GM19438 (cell line): Measurements from ENCODE around the gene IGLL1.
"Not testable (repeated sequence)": the region's sequence is repeated elsewhere in the genome, so short reads cannot be mapped to it uniquely, and the experiment has no call there.

ENCODE experiments used
- ATAC-seq: cut with Tn5 transposase; IDR thresholded peaks from one replicate; pipeline ENCODE4 v1.9.1; 2021; ENCODE audit warnings: low read depth; ENCODE audit not compliant: unreplicated experiment

The IGLL1 gene

GRCh38 chr22:23579870-23580575 lies at the start of gene IGLL1:
Gene IGLL1 (minus strand): TSS chr22:23580290. CDS start chr22:23580190, 100 bp downstream.
- no peak for ATAC-seq

DNA sequence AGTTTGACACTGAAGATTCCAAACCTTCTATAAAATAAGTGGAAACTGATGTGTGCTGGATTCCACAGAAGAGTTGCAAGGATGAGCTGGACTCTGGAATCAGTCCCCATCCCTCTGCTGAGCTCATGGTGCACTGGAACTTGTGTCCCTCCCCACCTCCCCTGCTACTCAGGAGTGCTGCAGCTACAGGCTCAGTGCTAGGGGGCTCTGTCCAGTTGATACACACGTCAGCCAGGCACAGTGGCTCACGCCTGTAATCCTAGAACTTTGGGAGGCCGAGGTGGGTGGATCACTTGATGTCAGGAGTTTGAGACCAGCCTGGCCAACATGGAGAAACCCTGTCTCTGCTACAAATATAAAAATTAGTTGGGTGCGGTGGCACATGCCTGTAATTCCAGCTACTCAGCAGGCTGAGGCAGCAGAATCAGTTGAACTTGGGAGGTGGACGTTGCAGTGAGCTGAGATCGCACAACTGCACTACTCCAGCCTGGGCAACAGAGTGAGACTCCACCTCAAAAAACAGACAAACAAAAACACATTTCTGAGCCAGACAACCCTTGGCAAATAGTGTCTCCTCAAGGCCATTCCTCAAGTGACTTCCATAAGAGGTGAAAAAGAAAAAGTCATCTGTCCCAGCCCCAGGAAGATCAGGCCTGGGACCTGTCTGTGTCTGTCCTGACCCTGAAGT lies 48.1 kb upstream of the IGLL1 start:
- ATAC-seq = not testable (repeated sequence)

- ATAC-seq = not testable (repeated sequence)
Measured at GRCh38 chr22:23627401-23628055, 47.4 kb upstream of the IGLL1 start.

- ATAC-seq = no peak
Measured at GRCh38 chr22:23626286-23626975, 46.3 kb upstream of the IGLL1 start.

GRCh38 chr22:23622634-23623033 lies 42.5 kb upstream of the IGLL1 start:
- ATAC-seq = no peak

DNA sequence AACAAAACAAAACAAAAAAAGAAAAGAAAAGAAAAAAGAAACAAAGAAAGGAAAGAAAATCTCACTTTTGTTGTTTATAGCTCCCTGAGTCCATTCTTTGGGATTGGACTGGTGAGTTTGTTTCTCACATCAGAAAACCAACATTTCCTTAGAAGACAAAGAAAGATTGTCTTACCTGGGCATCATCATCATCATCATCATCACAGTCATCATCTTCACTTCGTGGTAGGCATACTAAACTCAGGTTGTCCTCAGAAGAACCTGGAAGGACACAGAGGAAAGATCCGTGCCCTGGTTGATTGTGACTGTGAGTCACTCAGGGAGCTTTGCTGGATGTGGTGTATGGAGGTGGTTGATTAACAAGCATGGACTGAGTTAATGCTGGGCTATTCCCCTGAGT lies 41.8 kb upstream of the IGLL1 start:
- not testable (repeated sequence) for ATAC-seq

DNA sequence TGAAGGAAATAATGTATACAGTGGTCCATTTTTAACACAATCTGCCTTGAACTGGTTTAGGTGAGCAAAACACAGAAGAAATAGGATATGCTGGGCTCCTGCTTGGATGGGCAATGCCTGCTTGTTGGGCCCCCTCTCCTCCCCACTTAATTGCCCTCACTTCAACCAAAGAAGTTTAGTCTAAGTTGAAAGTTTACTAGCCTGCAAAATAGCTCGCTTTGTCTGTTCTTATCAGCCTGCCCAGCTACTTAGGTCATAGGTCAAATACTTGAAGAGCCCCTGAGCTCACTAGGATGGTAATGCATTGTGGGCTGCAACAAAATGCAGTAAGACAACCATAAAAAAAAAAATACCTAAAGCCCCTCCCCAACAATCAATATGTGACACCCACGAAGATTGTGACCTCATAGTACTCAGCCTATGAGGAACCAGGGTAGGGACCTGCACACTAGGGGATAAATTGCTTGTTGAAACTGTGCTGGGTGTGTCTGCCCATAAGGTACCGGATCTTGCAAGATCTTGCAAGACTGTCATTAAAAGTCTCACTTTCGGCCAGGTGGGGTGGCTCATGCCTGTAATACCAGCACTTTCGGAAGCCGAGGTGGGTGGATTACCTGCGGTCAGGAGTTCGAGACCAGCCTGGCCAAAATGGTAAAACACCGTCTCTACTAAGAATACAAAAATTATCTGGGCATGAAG lies 41.1 kb upstream of the IGLL1 start:
- ATAC-seq = no peak

DNA sequence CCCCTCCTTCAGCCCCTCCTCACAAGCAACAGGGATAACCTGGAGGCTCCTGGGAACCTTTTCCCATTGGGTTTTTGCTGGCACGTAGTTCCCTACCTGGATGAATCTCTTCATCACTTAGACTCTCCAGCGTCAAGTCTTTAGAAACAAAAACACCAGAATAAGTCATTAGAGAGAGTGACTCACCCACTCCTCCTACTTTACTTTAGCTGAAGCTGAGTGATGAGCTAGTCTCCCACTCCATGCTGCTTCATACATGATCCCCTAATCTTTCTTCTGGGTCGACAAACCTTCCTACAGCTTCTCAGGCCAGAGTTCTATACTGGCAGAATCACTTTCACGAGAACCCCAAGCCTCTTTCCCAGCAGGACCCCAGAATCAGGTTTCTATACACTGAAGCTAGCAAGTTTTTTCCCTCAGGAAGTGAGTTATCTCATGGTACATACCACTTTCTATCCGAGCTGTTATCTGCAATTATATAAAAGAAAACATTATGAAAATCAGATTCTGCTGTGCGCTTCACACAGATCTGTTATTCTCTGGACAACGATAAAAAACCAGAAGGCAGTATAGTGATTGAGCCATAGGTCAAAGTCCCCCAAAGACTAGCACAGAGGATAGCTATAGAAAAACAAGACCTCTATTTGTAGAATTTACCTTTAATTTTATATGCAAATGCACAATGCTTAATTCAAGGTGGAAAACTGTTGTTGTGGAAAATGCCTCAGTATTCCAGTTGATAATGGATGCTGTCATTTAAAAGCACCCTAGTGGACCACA lies 33.3 kb upstream of the IGLL1 start:
- no peak for ATAC-seq

- no peak for ATAC-seq
Measured at GRCh38 chr22:23609983-23610781, 30.1 kb upstream of the IGLL1 start.

DNA sequence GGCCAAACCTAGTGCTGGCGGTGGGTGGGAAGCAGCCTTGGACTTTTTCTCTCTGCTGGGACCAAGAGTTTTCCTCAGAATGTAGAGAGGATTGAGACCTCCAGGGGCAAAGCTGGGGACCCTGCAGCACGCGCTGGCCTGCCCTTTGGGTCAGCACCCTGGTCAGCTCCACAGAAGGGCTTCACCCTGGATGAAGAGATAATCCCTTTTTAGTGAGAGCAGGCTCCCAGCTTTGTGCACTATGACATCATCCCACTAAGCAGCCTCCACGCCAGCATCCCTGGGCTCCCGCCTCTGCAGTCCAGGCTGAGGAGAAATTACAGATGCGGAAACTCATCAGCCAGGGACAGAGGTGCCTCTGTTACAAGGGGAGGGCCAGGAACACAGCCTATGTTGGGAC lies 28.5 kb upstream of the IGLL1 start:
- no peak for ATAC-seq

DNA sequence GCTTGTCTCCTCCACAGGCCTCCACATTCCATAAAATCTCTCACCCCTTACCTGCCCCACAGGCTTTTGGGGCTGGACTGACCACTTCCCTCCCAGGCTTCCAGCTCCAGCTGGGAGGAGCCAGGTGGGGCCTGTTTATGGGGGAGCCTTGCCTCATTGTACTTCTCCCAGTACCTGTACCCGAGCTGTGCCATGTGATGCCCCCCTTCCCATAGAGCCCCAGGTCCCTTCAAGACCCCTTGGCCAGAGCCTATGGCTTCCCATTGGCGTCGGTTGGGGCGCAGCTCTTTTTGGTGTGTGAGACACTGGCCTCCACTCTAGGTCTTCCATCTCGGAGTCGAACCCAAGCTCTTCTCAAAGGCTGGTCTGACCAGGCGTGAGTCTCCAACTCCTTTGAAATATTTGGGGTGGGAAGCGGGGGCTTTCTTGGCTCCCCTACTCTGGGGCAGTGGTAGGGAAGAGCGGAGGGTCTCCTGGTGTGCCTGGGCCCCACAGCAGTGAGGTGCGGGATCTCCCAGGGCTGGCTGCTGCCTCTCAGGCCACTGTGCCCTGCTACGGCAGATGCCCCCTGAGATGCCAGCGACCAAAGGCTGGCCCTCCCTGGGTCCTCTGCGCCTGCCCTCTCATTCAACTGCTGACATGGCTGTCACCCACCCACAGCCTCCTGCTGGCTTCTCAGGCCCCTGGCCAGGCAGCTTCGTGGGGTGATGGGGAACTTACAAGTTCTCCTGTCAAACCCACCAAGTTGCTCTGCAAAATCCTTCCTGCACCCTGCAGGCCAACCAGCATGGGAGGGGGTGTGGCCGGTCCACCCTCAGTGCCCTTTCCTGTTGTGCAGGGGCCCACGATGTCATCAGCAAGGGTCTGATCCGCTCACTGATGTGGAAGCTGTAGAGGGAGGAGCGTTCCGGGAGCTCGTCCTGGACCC lies 26.4 kb upstream of the IGLL1 start:
- no peak for ATAC-seq

DNA sequence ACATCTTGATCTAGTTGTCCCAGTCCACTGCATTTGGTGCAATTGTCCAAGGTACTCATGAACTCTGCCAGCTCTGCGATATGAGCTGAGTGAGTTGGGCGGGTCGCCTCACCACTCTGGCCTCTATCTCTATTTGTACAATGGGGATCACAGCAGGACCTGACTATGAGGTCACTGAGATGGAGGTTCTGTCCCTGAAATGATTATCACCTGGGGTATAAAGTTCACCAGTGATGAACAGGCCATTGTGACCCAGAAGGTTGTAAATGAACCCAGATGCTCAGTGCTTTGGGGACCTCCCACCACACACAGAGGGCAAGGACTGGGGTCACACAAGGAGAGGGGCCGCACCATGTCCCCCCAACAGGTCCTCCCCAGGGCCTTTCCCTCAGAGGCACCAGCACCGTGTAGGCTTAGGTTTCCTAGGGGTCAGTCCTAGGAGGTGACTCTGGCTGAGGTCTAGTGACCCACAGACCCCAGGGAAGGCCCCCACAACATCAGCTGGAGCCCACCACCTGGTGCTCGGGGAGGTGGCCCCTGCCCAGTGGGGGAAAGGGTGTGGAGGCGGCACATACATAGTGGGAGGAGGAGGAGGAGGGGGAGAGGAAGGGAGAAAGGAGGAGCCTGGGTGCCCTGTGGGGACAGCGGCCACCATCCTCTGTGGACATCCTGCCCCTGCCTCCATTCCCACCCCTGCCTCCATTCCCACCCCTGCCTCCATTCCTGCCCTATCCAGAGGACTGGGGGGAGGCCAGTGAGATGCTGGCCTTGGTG lies 25.0 kb upstream of the IGLL1 start:
- no peak for ATAC-seq

DNA sequence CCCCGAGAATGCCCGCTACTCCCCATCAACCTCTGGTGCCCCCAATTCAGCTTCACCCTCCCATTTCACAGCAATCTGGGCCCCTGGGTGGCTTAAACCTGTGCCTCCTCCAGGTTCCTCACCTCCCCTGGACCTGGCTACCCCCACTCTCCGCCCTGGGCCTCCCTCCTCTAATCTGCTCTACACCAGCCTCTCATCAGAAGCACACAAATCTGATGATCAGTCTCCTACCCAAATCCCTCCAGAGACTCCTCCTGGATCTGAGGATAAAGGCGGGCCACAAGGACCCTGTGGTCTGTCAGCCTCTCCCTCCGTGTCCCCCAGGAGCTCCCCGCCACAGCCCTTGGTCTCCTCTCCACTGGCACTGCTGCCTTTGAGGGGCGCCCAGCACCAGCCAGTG lies 23.2 kb upstream of the IGLL1 start:
- ATAC-seq = no peak

DNA sequence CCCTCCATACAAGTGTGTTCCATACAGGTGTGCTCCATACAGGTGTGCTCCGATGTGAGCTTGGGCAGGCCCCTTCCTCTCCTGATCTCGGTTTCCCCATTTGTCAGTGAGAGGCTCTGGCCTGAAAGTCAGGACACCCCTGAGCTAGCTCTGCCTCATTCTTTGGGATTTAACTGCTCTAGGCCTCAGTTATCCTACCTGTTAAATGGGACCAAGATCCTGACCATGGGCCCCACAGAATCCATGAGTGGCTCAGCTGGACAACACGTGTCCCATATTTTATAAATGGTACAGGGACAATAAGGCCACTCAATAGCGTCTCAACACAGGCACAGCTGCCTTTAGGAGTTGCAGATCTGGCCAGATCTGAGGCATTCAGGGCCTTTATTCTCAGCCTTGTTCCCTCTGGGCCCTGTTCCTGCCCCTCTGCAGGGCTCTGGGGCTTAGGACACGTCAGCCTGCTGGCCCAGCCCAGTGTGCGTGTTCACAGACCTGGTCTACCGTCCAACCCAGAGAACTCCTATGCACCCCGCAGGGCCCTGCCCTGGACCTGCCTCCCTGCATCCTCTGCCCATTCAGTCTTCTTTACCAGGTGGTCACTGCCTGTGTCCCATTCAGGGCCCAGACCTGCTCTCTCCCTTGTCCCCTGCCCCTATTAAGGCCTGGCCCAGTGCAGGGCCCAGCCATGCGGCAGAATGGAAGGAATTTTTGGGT lies 18.9 kb upstream of the IGLL1 start:
- ATAC-seq = no peak

GRCh38 chr22:23597576-23598268 lies 17.6 kb upstream of the IGLL1 start:
- ATAC-seq = not testable (repeated sequence)

DNA sequence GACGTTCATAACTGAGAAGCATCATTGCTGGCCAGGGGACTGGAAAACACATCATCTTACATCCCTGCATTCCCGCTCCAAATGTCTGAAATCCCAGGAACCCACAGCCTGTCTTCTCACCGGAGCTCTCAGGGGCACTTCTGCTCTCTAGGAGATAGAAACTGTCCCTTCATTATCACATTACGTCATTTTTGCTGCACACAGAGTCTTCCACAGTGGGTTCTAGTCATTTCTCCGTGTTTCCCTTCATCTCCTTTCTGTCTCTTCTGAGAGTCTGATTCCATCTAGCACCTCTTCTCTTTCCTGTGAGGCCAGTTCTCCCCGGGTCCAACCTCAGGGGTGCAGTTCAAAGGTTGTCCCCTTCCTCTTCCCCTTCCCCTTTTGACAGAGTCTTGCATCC lies 15.8 kb upstream of the IGLL1 start:
- not testable (repeated sequence) for ATAC-seq
